SJSA1 (cell line): ENCODE measurements around the gene CMYA5. TPM values are rescaled to one million over a fixed set of nuclear protein-coding genes. Genes with fewer than 3 reads are reported as not detected.
"Not testable (repeated sequence)": the region's sequence is repeated elsewhere in the genome, so short reads cannot be mapped to it uniquely, and the experiment has no call there.

Source experiments
- DNase-seq, 2 experiments: peaks; one replicate each; pipeline ENCODE4 v3.0.0-alpha.2; 2015 to 2020; ENCODE audit warnings: low spot score in 2 of 2, low read depth in 1 of 2
- H3K27ac ChIP-seq: fragments of 250-450 bp; sonication (Bioruptor Pico); 2 replicates; pipeline ENCODE4 v1.5.1; 2020; ENCODE audit warnings: mild to moderate bottlenecking, moderate library complexity
- H3K27me3 ChIP-seq: fragments of 250-450 bp; sonication (Bioruptor Pico); replicated peaks from 2 replicates; pipeline ENCODE4 v1.5.1; 2020; ENCODE audit warnings: mild to moderate bottlenecking, moderate library complexity
- H3K36me3 ChIP-seq: fragments of 250-450 bp; sonication (Bioruptor Pico); 2 replicates; pipeline ENCODE4 v1.5.1; 2020; ENCODE audit warnings: mild to moderate bottlenecking
- H3K4me1 ChIP-seq: fragments of 250-450 bp; sonication (Bioruptor Pico); replicated peaks from 2 replicates; pipeline ENCODE4 v1.6.1; 2021; ENCODE audit warnings: mild to moderate bottlenecking
- H3K4me3 ChIP-seq: fragments of 250-450 bp; sonication (Bioruptor Pico); 2 replicates; pipeline ENCODE4 v1.5.1; 2020; ENCODE audit warnings: mild to moderate bottlenecking
- H3K9me3 ChIP-seq: fragments of 250-450 bp; sonication (Bioruptor Pico); replicated peaks from 2 replicates; pipeline ENCODE4 v1.5.1; 2020; ENCODE audit warnings: mild to moderate bottlenecking
- total RNA-seq: library from RNA; depleted of rRNA; stranded (reverse); fragments of >200 nt; shearing (Covaris generic); gene quantifications from 2 replicates; pipeline ENCODE4 v1.2.3, GENCODE V29; 2014

The CMYA5 gene
- total RNA-seq, 1 experiment from 2014 or later: 0.05 TPM

- no peaks in the 10 kb centered on the region for H3K4me1 ChIP-seq
- no peaks in the 10 kb centered on the region for H3K27me3 ChIP-seq
- H3K9me3 ChIP-seq: no peaks in the 10 kb centered on the region
- no peaks in the 10 kb centered on the region for H3K36me3 ChIP-seq
- no peak overlapping the region for H3K27ac ChIP-seq
- DNase-seq: no peak
- no peak overlapping the region for H3K4me3 ChIP-seq
Observed at GRCh38 chr5:79774171-79774854, 84.7 kb downstream of the CMYA5 start.

GRCh38 chr5:79774855-79775237 lies 85.2 kb downstream of the CMYA5 start:
- Histone ChIP-seq H3K27me3 (no peaks in the 10 kb centered on the region), H3K4me3 (no peak overlapping the region), H3K9me3 (no peaks in the 10 kb centered on the region), H3K4me1 (no peaks in the 10 kb centered on the region), H3K27ac (no peak overlapping the region), H3K36me3 (no peaks in the 10 kb centered on the region)
- no peak for DNase-seq

GRCh38 chr5:79784741-79785140 lies 95.1 kb downstream of the CMYA5 start:
- H3K9me3 ChIP-seq, H3K27me3 ChIP-seq, H3K4me3 ChIP-seq, DNase-seq, H3K36me3 ChIP-seq, H3K27ac ChIP-seq, H3K4me1 ChIP-seq: not testable (repeated sequence)

- H3K27ac ChIP-seq: no peak overlapping the region
- H3K4me3 ChIP-seq: no peak overlapping the region
- H3K27me3 ChIP-seq: no peaks in the 10 kb centered on the region
- no peaks in the 10 kb centered on the region for H3K36me3 ChIP-seq
- no peak for DNase-seq
- H3K4me1 ChIP-seq: no peaks in the 10 kb centered on the region
- H3K9me3 ChIP-seq: no peaks in the 10 kb centered on the region
Observed at GRCh38 chr5:79785983-79786382, 96.3 kb downstream of the CMYA5 start.

GRCh38 chr5:79787448-79787847 lies 97.8 kb downstream of the CMYA5 start:
- Histone ChIP-seq H3K27ac (no peak overlapping the region), H3K4me1 (no peaks in the 10 kb centered on the region), H3K9me3 (no peaks in the 10 kb centered on the region), H3K4me3 (no peak overlapping the region), H3K27me3 (no peaks in the 10 kb centered on the region), H3K36me3 (no peaks in the 10 kb centered on the region)
- no peak for DNase-seq

GRCh38 chr5:79791843-79792242 lies 102.2 kb downstream of the CMYA5 start:
- Histone ChIP-seq H3K4me1 (no peaks in the 10 kb centered on the region), H3K27me3 (no peaks in the 10 kb centered on the region), H3K4me3 (no peak overlapping the region), H3K36me3 (no peaks in the 10 kb centered on the region), H3K27ac (no peak overlapping the region), H3K9me3 (no peaks in the 10 kb centered on the region)
- no peak for DNase-seq

- Histone ChIP-seq H3K27ac (no peak overlapping the region), H3K9me3 (no peaks in the 10 kb centered on the region), H3K36me3 (no peaks in the 10 kb centered on the region), H3K4me3 (no peak overlapping the region), H3K4me1 (no peaks in the 10 kb centered on the region), H3K27me3 (no peaks in the 10 kb centered on the region)
- DNase-seq: no peak
Observed at GRCh38 chr5:79792463-79792862, 102.8 kb downstream of the CMYA5 start.

GRCh38 chr5:79793304-79793703 lies 103.7 kb downstream of the CMYA5 start:
- Histone ChIP-seq H3K27ac (no peak overlapping the region), H3K27me3 (no peaks in the 10 kb centered on the region), H3K36me3 (no peaks in the 10 kb centered on the region), H3K9me3 (no peaks in the 10 kb centered on the region), H3K4me1 (no peaks in the 10 kb centered on the region), H3K4me3 (no peak overlapping the region)
- no peak for DNase-seq

GRCh38 chr5:79793722-79794121 lies 104.1 kb downstream of the CMYA5 start:
- DNase-seq: no peak
- Histone ChIP-seq H3K27me3 (no peaks in the 10 kb centered on the region), H3K27ac (no peak overlapping the region), H3K4me3 (no peak overlapping the region), H3K36me3 (no peaks in the 10 kb centered on the region), H3K9me3 (no peaks in the 10 kb centered on the region), H3K4me1 (no peaks in the 10 kb centered on the region)

GRCh38 chr5:79794347-79794746 lies 104.7 kb downstream of the CMYA5 start:
- no peak overlapping the region for H3K4me3 ChIP-seq

GRCh38 chr5:79795764-79796398 lies 106.2 kb downstream of the CMYA5 start:
- DNase-seq: peak in 1 of 2 experiments; percentile 45
- H3K27ac ChIP-seq: no peak overlapping the region
- no peaks in the 10 kb centered on the region for H3K9me3 ChIP-seq
- H3K27me3 ChIP-seq: no peaks in the 10 kb centered on the region
- no peaks in the 10 kb centered on the region for H3K4me1 ChIP-seq
- H3K36me3 ChIP-seq: no peaks in the 10 kb centered on the region
- H3K4me3 ChIP-seq: no peak overlapping the region

More at GRCh38 chr5:79794347-79794746, 104.7 kb downstream of the CMYA5 start:
- no peak for DNase-seq
- H3K4me1 ChIP-seq: no peaks in the 10 kb centered on the region
- no peaks in the 10 kb centered on the region for H3K36me3 ChIP-seq
- H3K9me3 ChIP-seq: no peaks in the 10 kb centered on the region
- H3K27ac ChIP-seq: no peak overlapping the region
- no peaks in the 10 kb centered on the region for H3K27me3 ChIP-seq

- Histone ChIP-seq H3K27me3 (no peaks in the 10 kb centered on the region), H3K27ac (no peak overlapping the region), H3K9me3 (no peaks in the 10 kb centered on the region), H3K4me3 (no peak overlapping the region), H3K4me1 (no peaks in the 10 kb centered on the region), H3K36me3 (no peaks in the 10 kb centered on the region)
- no peak for DNase-seq
Observed at GRCh38 chr5:79798893-79799590, 109.4 kb downstream of the CMYA5 start.

GRCh38 chr5:79800979-79801827 lies 111.6 kb downstream of the CMYA5 start:
- H3K36me3 ChIP-seq: no peaks in the 10 kb centered on the region
- H3K27me3 ChIP-seq: no peaks in the 10 kb centered on the region
- H3K9me3 ChIP-seq: no peaks in the 10 kb centered on the region
- no peak overlapping the region for H3K27ac ChIP-seq
- H3K4me1 ChIP-seq: no peaks in the 10 kb centered on the region
- DNase-seq: peak in 1 of 2 experiments; percentile 4
- H3K4me3 ChIP-seq: no peak overlapping the region
